PC-3 (cell line): ENCODE data around the gene MAP1LC3B.

Experiments
- EZH2 ChIP-seq: fragments of 300-600 bp; sonication (generic); IDR thresholded peaks from one replicate; pipeline ENCODE4 v1.6.1; 2017; ENCODE audit warnings: antibody characterized with exemption, mild to moderate bottlenecking, low read length; ENCODE audit not compliant: unreplicated experiment
- EZH2phosphoT487 ChIP-seq: fragments of 300-600 bp; sonication (generic); IDR thresholded peaks from 2 replicates; pipeline ENCODE4 v1.6.1; 2018; ENCODE audit warnings: mild to moderate bottlenecking, antibody characterized with exemption, low read length, borderline replicate concordance
- TF ChIP-seq, protein P1 (sequence below): fragments of 300-600 bp; sonication (generic); conservative IDR thresholded peaks from 2 replicates; pipeline ENCODE4 v1.5.1; 2017; ENCODE audit warnings: antibody characterized with exemption, low read depth, mild to moderate bottlenecking, low read length

DNA sequence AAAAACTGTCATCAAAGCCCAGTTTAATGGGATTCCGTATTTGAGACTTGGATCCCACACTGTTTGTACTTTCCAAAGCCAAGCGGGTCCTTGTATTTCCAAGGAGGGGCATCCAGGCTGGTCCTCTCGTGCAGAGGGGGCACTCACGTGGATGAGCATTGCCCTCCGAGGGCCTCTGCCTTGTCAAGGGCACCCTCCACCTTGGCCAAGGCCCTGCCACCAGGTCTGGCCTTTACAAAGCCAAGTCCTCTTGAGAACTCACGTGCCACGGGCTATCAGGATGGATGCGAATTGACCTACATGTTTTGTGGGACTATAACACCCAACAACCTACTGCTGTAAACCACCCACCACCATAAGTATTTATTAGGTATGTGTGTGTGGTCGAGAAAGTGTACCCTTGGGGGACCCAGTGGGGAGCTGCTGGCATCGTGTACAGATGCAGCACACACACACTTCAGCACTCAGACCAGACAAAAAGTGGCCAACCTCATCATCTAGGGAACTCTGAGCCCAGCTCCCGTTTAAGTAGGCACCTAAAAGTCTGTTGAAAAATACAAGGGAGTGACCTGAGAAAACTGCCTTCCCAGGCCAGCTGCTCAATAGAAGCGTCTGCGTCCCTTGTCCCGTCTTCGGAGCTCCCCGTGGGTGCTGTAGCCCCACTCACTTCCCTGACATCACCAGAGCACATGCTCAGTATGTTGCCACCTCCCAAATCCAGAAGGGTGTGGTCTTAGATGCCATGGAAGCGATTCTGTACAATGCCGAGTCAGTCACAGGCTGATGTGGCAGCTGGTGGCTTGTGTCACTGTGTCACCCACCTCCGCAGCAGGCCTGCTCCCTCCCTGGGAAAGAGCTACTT, 12.9 kb downstream of the MAP1LC3B start:
- TF ChIP-seq, protein P1, sequence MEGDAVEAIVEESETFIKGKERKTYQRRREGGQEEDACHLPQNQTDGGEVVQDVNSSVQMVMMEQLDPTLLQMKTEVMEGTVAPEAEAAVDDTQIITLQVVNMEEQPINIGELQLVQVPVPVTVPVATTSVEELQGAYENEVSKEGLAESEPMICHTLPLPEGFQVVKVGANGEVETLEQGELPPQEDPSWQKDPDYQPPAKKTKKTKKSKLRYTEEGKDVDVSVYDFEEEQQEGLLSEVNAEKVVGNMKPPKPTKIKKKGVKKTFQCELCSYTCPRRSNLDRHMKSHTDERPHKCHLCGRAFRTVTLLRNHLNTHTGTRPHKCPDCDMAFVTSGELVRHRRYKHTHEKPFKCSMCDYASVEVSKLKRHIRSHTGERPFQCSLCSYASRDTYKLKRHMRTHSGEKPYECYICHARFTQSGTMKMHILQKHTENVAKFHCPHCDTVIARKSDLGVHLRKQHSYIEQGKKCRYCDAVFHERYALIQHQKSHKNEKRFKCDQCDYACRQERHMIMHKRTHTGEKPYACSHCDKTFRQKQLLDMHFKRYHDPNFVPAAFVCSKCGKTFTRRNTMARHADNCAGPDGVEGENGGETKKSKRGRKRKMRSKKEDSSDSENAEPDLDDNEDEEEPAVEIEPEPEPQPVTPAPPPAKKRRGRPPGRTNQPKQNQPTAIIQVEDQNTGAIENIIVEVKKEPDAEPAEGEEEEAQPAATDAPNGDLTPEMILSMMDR, result no peak
- TF ChIP-seq EZH2 (no peak), EZH2phosphoT487 (no peak)
